NCI-H128 (cell line): ENCODE measurements around the gene TSPEAR.
"Not testable (repeated sequence)": the region's sequence is repeated elsewhere in the genome, so short reads cannot be mapped to it uniquely, and the experiment has no call there.

ENCODE experiments used
- DNase-seq: peaks from one replicate; lab custom pipeline; 2025; ENCODE audit not compliant: unreplicated experiment; lab: John Stamatoyannopoulos, UW

Gene TSPEAR

DNA sequence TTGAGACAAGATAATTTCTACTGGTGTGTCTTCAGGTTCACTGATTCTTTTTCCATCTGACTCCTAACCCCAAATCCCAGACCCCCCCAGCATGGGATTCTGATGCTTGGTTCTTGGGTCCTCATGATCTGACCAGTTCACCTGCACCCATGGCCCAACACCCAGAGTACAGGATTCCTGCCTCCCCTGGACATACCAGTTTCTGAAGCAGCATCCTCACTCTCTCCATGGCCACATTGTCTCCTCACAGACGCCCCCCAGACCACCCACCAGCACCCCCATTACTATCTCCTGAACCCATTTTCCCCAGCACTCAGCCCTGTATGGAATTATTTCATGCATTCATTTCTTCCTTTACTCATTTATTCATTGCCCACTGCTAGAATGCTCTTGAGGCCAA lies 54.5 kb downstream of the TSPEAR start:
- DNase-seq, result no peak

DNA sequence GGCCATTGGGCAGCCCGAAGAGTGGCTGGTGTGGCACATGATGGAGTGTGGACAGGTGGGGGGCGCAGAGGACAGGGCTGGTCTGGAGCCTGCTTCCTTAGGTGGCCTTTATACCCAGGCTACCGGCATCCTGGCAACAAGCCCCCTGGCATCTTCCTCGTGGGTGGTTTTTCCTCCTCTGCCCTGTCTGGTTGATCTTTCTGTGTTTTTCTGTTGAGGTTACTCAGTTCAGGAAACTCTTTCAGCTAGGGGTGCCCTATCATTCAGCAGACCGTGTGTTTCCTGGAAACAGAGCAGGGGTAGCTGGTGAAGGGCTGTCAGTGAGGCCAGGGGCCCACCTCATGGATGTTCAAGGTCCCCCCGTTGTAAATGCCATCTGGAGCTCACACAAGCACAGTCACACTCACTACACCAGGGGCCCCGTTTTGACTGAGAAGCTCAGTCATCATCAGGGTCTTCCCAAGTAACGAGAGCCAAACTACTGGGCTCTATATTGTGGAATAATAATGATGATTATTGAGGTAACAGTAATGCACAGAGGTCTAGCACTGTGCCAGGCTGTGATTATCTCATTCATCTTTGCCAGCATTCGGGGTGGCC lies 56.7 kb downstream of the TSPEAR start, which contains the start of gene KRTAP12-4:
Gene KRTAP12-4, minus strand, starts transcription at position 84 of the 600 bp plus-strand sequence. Its CDS starts 45 bp downstream, at position 39.
- no peak for DNase-seq

DNA sequence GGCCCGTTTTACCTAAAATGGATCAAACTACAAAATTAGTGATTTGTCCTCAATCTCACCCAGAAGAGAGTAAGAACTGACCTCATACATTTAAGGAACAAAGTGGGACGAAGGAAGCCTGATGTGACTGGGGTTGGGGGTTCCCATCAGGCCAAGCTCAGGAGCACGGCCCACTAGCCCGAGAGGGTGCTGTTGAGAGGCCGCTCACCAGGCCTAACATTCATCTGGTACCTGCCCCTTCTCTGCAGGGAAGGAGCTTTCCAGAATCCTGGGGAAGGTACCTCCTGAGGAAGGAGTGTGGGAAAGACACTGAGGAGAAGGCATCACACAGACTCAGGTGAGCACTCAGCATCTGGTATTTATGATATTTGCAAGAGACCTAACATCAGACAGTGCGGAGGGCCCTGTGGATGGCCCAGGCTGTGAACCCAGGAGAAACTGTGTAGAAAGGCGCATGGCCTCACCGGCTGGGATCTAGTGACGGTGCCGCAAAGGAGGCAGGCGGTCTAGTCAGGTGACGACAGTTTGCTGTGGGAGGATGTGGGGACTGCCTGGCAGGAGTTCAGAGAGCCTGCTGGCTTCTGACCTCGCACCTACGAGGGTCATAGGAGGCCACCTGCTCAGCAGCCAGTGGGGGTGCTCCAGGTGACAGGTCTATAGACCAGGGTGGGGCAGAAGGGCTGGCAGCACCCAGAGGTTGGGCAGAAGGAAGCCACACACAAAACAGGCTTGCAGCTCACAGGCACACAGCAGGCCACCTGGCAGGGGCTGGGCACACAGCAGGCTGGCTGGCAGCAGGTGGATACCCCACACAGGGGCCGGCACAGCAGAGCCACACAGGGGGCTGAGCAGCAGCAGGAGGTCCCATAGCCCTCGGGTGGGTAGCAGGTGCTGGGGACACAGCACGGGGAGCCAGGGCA lies 57.5 kb downstream of the TSPEAR start:
- no peak for DNase-seq

DNA sequence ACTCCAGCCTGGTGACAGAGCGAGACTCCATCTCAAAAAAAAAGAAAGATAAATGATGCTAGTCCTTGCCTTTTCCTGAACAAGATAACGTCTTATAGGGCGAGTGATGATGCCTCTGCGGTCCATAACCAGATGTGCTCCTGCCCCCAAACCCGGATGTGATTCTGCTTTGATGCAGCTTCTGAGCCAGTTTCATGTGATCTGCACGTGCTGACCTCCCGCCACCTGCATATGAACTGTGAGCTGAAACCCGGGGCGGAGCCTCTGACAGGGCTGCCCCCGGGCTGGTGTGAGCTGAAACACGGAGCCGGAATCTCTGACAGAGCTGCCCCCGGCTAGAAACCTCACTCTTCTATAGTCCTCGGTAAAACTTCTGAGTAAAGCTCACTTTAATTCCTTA lies 58.2 kb downstream of the TSPEAR start:
- no peak for DNase-seq

DNA sequence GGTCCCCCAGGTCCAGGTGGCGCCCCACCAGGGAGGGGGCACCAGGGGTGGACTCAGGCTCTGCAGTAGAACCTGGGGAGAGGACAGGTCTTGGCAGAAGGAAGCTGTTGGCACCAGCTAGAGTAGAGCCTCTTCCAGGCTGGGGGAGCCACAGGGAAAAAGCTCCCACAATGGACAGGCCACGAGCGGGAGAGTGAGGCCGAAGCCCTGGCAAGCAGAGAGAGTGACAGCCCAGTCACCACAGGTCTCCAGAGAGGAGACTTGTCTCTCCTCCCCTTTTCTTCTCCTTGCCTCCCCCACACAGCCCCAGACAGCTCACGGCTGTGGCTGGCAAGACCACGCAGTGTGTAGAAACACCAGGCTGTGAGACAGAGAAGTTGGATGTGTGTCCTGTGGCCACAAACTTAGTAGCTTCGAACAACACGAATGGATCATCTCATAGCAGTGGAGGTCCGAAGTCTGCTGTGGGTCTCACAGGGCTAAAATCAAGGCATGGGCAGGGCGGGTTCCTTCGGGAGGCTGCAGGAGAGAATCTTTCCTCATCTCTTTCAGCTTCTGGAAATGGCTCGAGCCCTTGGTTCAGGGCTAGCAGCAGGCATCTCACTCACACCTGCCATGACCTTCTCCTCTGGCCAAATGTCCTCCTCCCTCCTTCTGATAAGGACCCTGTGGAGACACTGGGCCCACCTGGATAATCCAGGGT lies 60.2 kb downstream of the TSPEAR start:
- no peak for DNase-seq

DNA sequence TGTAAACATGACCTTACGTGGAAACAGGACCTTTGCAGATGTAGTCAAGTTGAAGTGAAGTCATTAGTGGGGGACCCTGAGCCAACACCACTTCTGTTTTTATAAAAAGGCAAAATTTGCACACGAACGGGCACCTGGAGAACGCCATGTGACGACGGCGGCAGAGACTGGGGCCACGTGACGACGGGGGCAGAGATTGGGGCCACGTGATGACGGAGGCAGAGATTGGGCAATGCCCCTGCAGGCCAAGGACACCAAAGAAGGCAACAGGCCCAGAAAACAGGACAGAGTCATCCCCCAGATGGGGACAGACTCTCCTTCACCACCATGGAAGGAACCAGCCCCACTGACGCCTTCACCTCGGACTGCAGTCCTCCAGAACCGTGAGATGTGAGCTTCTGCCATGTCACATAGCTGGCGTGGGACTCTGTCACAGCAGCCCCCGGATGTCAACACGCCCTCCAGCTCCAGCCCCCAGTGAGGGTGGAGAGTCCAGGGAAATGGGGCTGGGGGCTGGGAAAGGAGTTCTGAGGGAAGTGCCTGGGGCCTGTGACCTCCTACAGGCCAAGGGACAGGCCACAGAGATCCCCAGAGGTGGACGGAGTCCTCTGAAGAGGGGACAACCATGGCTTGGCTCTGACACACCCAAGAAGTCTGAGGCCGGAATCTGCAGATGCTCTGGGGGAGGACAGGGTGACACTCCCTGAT lies 61.0 kb downstream of the TSPEAR start:
- no peak for DNase-seq

DNA sequence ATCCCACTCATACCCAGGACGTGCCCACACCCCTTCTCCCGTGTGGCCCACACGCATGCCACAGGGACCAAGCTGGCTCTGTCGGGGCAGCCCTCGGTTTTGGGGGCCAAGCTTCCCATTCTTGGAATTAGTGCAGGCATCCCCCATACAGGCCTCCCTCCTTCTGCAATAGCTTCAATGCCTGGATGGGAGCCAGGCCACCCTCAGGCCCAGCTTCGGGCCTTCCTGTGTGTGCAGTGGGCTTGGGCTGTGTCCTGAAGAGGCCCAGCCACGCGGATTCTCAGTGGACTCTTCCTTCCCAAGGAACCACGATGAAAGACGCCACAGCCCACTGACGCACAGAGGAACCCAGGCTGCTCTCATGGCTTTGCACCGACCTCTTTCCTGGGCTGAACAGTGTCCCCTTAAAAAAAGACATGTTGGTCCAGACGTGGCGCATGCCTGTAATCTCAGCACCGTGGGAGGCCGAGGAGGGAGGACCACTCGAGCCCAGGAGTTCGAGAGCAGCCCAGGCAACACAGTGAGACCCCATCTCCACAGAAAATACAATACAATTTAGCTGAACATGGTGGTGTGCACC lies 61.8 kb downstream of the TSPEAR start:
- no peak for DNase-seq

DNA sequence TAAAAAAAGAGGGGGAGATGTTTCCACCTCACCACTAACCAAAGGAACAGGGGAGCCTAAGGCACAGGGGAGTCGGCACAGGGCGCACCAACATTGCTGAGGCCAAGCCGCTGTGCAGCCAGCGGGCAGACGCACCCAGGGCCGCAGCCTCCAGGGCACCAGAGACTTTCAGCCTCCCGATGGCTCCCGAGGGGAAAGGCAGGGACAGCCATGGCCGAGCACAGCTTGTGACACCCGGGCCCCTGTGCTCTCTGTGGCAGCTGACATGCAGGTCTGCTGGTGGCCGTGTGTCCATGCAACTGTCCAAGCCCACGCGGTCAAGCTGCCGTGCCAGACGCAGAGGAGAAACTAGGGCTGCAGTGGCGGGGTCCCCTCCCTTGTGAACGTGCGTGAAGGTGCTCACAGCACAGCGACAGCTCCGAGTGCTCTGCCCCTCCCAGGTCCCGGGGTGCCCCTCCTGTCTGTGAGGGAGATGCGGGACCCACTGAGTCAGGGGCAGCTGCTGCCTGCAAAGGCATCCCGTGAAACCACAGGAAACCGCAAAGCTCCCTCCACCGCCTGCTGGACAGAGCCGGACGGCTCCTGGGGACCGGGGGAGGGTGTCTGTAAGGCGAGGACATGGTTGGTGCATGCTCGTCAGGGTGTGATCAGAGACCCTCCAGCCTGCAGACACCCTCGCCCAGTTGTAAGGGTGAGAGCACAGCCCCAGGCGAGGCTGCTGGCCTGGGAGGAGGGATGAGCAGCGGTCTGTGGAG lies 62.6 kb downstream of the TSPEAR start:
- no peak for DNase-seq

DNA sequence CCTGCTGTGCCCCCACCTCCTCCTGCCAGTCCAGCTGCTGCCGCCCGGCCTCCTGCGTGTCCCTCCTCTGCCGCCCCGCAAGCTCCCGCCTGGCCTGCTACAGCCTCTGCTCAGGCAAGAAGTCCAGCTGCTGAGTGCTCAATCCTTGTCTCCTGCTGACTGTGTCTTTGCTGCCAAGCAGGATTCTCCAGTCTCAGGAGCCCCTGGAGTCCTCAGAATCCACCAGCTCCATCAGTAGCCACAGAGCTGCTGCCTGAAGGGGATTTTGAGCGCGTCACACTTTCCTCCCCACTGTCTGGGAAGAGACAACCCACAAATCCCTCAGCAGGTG lies 64.2 kb downstream of the TSPEAR start:
- no peak for DNase-seq

DNA sequence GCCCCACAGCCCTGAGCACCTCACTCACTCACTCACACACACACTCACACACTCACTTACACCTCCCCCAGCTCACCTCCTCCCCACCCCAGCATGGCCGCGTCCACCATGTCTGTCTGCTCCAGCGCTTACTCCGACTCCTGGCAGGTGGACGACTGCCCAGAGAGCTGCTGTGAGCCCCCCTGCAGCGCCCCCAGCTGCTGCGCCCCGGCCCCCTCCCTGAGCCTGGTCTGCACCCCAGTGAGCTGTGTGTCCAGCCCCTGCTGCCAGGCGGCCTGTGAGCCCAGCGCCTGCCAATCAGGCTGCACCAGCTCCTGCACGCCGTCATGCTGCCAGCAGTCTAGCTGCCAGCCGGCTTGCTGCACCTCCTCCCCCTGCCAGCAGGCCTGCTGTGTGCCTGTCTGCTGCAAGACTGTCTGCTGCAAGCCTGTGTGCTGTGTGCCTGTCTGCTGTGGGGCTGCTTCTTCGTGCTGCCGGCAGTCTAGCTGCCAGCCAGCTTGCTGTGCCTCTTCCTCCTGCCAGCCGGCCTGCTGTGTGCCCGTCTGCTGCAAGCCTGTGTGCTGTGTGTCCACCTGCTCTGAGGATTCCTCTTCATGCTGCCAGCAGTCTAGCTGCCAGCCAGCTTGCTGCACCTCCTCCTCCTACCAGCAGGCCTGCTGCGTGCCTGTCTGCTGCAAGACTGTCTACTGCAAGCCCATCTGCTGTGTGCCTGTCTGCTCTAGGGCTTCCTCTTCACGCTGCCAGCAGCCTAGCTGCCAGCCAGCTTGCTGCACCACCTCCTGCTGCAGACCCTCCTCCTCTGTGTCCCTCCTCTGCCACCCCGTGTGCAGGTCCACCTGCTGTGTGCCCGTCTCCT lies 64.8 kb downstream of the TSPEAR start, which contains the start of gene KRTAP10-11:
Gene KRTAP10-11, plus strand, starts transcription at position 49 of the 856 bp plus-strand sequence. Its CDS starts 45 bp downstream, at position 94.
- not testable (repeated sequence) for DNase-seq

DNA sequence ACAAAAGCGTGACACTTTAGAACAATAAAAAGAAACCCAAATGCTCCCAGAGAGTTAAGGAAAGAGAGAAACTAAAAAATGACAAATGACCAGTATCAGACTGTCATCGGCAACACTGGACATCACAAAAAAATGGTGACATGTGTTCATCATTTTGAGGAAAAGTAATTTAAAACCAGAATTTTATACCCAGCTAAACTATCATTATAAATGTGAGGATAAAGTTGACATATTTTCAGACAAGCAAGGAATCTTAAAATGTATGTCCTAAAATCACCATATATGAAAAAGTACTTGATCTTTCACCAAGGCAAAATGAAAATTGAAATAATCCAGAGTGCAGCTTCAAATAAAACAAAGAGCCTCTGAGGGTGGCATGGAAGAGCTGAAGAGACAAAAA lies 66.5 kb downstream of the TSPEAR start:
- DNase-seq, result no peak

DNA sequence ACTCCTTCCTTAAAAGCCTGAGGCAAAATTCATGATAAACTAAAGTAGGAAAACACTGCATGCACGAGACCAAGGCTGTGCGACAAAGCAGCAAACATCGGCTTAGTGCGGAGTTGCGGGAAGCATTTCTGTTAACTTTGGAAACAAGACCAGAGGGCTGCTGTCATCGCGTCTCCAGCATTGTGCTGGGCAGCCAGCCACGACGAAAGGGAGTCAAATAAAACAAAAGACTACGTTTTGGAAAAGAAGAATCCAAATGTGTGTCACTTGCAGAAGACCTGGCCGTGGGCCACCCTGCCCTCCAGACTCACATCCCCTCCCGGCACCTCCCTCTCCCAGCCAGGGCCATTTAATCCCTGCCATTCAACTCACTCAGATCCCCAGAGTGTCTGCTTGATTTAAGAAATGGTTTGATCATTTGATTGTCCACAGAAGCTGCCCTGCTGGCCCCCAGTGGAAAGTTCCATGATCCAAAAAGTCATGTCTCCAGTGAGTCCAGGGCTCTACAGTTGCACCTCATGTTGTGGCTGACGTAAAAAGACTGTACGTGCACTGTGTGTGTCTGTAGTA lies 67.5 kb downstream of the TSPEAR start:
- no peak for DNase-seq

DNA sequence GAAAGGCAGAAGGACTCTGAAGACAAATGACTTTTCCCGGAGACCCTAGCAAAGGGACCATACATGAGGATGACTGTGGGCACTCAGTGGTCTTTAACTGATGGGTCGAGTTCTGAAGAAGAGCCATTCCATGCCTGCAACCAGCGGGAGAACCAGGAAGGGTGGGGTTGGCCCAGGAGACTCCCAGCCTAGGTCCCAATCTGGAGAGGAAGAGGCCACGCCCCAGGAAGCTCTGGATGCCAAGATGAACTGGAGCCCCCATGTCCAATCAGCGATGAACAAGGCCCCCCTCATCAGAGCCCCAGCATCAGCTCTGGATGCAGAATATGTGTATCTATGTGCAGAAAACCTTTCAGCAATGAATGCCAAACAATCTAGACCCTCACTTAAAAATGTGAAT lies 70.6 kb downstream of the TSPEAR start:
- no peak for DNase-seq

DNA sequence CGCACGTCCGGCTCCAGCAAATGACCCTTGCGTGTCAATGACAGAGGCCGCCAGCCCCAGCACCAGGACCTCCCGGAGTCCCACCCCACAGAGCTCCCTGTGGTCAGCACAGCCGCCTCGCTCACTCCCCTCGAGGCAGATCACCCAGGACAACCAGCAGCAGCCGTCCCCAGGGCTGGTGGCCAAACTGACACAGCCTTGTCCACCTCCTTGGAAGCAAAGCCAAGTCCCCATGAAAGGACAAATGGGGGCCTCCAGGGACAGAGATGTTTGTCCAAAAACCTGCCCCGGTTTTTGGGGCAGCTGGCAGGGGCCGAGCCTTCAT lies 72.1 kb downstream of the TSPEAR start:
- DNase-seq, result no peak

DNA sequence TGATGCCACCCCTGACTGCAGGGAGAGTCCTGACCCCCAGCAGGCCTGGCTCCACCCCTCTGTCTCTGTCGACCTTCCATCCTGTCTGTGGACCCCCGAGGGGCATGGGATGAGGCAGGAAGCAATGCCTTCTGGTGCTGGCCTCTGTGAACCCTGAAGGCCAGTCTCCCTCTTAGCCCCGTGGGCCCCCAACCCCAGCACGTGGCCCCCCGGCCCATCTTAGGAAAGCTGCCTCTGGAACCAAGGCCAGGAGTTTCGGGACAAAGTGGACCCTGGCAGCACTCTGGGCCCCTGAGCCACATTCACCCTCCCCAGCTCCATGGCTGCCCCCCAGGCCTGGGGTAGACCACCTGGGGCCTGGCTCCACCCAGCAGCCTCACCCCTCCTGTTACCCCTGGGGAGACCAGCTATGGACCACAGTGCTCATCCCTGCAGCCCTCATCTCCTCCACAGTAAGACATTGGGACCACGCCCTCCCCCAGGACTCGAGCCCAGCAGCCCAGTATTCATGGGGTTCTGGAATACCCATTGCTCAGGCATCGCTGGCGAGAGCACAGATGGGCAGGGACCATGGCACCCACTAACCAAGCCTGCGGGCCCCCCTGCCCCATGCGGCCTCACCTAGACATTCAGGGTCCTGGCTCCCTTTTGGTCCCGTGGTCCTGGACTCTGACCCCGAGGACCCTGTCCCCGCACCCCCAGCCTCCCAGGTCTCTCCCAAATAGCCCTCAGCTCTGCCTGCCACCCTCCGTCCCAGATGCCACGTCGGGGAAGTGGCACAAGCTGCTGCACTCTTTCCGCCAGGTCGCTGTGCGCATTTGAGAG lies 72.7 kb downstream of the TSPEAR start:
- not testable (repeated sequence) for DNase-seq

DNA sequence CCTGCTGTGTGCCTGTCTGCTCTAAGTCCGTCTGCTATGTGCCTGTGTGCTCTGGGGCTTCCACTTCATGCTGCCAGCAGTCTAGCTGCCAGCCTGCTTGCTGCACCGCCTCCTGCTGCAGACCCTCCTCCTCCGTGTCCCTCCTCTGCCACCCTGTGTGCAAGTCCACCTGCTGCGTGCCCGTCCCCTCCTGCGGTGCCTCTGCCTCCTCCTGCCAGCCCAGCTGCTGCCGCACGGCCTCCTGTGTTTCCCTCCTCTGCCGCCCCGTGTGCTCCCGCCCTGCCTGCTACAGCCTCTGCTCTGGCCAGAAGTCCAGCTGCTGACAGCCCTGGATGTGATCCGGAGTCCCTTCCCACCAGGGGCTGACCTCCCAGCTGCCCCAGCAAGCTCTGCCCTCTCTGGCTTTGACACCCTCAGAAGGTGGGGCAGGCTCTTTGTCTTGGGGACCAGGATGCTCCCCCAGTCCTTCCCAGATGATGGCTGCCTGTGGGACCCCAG lies 73.5 kb downstream of the TSPEAR start:
- not testable (repeated sequence) for DNase-seq

DNA sequence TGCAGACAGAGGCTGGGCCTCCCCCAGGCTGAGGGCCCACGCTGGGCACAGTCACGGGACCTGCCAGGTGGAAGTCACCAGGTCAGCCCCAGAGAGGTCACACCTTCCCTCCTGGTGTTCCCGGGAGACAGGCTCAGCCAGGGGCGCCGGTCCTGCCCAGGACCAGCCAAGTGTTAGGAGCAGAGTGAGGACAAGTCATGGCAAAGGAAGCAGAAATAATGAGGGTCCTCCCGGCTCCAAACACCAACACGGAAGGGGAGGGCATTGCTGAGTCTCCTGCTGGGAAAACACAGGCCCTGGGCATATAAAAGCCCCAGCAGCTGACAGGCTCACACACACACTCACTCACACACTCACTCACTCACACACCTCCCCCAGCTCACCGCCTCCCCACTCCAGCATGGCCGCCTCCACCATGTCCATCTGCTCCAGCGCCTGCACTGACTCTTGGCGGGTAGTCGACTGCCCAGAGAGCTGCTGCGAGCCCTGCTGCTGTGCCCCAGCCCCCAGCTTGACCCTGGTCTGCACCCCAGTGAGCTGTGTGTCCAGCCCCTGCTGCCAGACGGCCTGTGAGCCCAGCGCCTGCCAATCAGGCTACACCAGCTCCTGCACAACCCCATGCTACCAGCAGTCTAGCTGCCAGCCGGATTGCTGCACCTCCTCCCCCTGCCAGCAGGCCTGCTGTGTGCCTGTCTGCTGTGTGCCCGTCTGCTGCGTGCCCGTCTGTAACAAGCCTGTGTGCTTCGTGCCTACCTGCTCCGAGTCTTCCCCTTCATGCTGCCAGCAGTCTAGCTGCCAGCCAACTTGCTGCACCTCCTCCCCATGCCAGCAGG lies 74.1 kb downstream of the TSPEAR start, which contains the start of gene KRTAP10-10:
Gene KRTAP10-10, plus strand, starts transcription at position 339 of the 833 bp plus-strand sequence. Its CDS starts 62 bp downstream, at position 401.
- DNase-seq, result no peak
